Thymus (tissue), 11 donors: ENCODE measurements around the gene FAM83C. TPM values are rescaled to one million over a fixed set of nuclear protein-coding genes. Genes with fewer than 3 reads are reported as not detected.

ENCODE experiments used
- DNase-seq, 9 donors: peaks; one replicate each; pipeline ENCODE4 v3.0.0-alpha.2; 2013; ENCODE audit warnings: low spot score in 9 of 9, low read depth in 6 of 9, missing footprints in 1 of 9
- H3K27ac ChIP-seq, 2 donors: one replicate each; pipeline ENCODE4 v1.5.1; 2013; ENCODE audit warnings: control low read depth in 1 of 2, low read depth in 1 of 2, low read length in 1 of 2, mild to moderate bottlenecking in 1 of 2, moderate library complexity in 1 of 2
- H3K27me3 ChIP-seq, 2 donors: one replicate each; pipeline ENCODE4 v1.5.1; 2013; ENCODE audit warnings: low read length in 1 of 2; ENCODE audit not compliant: control insufficient read depth in 2 of 2, insufficient read depth in 1 of 2
- H3K36me3 ChIP-seq, 2 donors: one replicate each; pipeline ENCODE4 v1.5.1; 2013; ENCODE audit warnings: low read length in 1 of 2, mild to moderate bottlenecking in 1 of 2, moderate library complexity in 1 of 2; ENCODE audit not compliant: control insufficient read depth in 2 of 2, insufficient read depth in 2 of 2
- H3K4me1 ChIP-seq, 2 donors: one replicate each; pipeline ENCODE4 v1.5.1; 2013; ENCODE audit warnings: low read length in 2 of 2; ENCODE audit not compliant: control insufficient read depth in 2 of 2, insufficient read depth in 2 of 2
- H3K4me3 ChIP-seq, 2 donors: one replicate each; pipeline ENCODE4 v1.5.1; 2013; ENCODE audit warnings: low read length in 2 of 2, control low read depth in 1 of 2, mild to moderate bottlenecking in 1 of 2
- H3K9me3 ChIP-seq, 2 donors: one replicate each; pipeline ENCODE4 v1.5.1; 2013; ENCODE audit warnings: low read length in 1 of 2, mild to moderate bottlenecking in 1 of 2; ENCODE audit not compliant: control insufficient read depth in 2 of 2, insufficient read depth in 1 of 2
- WGBS: extraction: QIAGEN DNeasy Blood & Tissue Kit; methylation state at CpG from one replicate; pipeline ENCODE4 v1.1.7; 2013; 5-methylcytosine and 5-hydroxymethylcytosine counted together
- polyA plus RNA-seq: library from polyadenylated mRNA; stranded (reverse); fragments of 200-250 nt; gene quantifications from one replicate; pipeline ENCODE4 v1.2.3, GENCODE V29; 2013
- total RNA-seq: library from RNA; stranded (reverse); fragments of 120-200 nt; gene quantifications from one replicate; pipeline ENCODE4 v1.2.4, GENCODE V29; 2013
- donor health status: healthy.

FAM83C gene
- total and polyA plus RNA-seq, 2 donors, result under 0.01 to 0.14 TPM

GRCh38 chr20:35274172-35275092 is 17.8 kb downstream of the FAM83C start:
- H3K27me3 ChIP-seq, result no peaks in the 10 kb centered on the region
- H3K4me1 ChIP-seq, result peaks cover 4 to 14% of the 10 kb centered on the region in 2 donors
- H3K36me3 ChIP-seq, result peaks cover 28 to 30% of the 10 kb centered on the region in 2 donors
- DNase-seq, result no peak
- H3K27ac ChIP-seq, result no peak overlapping the region
- no peaks in the 10 kb centered on the region for H3K9me3 ChIP-seq
- H3K4me3 ChIP-seq, result no peak overlapping the region
- WGBS, result 98% methylated on average over 24 of the region's 24 CpGs

GRCh38 chr20:35273449-35274171 is 18.6 kb downstream of the FAM83C start:
- no peak overlapping the region for H3K27ac ChIP-seq
- WGBS, result 95% methylated on average over 13 of the region's 13 CpGs
- H3K36me3 ChIP-seq, result peaks cover 20 to 22% of the 10 kb centered on the region in 2 donors
- no peaks in the 10 kb centered on the region for H3K9me3 ChIP-seq
- no peaks in the 10 kb centered on the region for H3K27me3 ChIP-seq
- H3K4me1 ChIP-seq, result peaks cover 4 to 14% of the 10 kb centered on the region in 2 donors
- no peak for DNase-seq
- H3K4me3 ChIP-seq, result no peak overlapping the region

GRCh38 chr20:35271904-35272303 is 20.3 kb downstream of the FAM83C start:
- Histone ChIP-seq H3K36me3 (peaks cover 22 to 30% of the 10 kb centered on the region in 2 donors), H3K27me3 (no peaks in the 10 kb centered on the region), H3K4me1 (peaks cover 4 to 6% of the 10 kb centered on the region in 2 donors), H3K9me3 (no peaks in the 10 kb centered on the region), H3K4me3 (no peak overlapping the region), H3K27ac (no peak overlapping the region)
- 96% methylated on average over 7 of the region's 7 CpGs for WGBS
- no peak for DNase-seq

GRCh38 chr20:35271073-35271882 is 20.9 kb downstream of the FAM83C start:
- no peaks in the 10 kb centered on the region for H3K9me3 ChIP-seq
- no peak overlapping the region for H3K4me3 ChIP-seq
- no peak for DNase-seq
- no peak overlapping the region for H3K27ac ChIP-seq
- H3K27me3 ChIP-seq, result no peaks in the 10 kb centered on the region
- peaks cover 22 to 30% of the 10 kb centered on the region in 2 donors for H3K36me3 ChIP-seq
- peaks cover 0 to 2% of the 10 kb centered on the region in 2 donors for H3K4me1 ChIP-seq
- WGBS, result 95% methylated on average over 20 of the region's 20 CpGs

- DNase-seq, result no peak
- Histone ChIP-seq H3K27ac (no peak overlapping the region), H3K36me3 (peaks cover 18 to 28% of the 10 kb centered on the region in 2 donors), H3K9me3 (no peaks in the 10 kb centered on the region), H3K4me3 (no peak overlapping the region), H3K27me3 (no peaks in the 10 kb centered on the region), H3K4me1 (peaks cover 0 to 2% of the 10 kb centered on the region in 2 donors)
- WGBS, result 97% methylated on average over 19 of the region's 19 CpGs
These were observed 22.0 kb downstream of the FAM83C start for GRCh38 chr20:35270021-35270902.

- H3K36me3 ChIP-seq, result peaks cover 12 to 18% of the 10 kb centered on the region in 2 donors
- peaks cover 0 to 2% of the 10 kb centered on the region in 2 donors for H3K4me1 ChIP-seq
- H3K4me3 ChIP-seq, result no peak overlapping the region
- H3K27me3 ChIP-seq, result no peaks in the 10 kb centered on the region
- 88% methylated on average over 14 of the region's 14 CpGs for WGBS
- no peak overlapping the region for H3K27ac ChIP-seq
- no peaks in the 10 kb centered on the region for H3K9me3 ChIP-seq
- DNase-seq, result peak in 2 of 9 donors; percentile 33 to 44
These were observed 23.0 kb downstream of the FAM83C start for GRCh38 chr20:35269055-35269781.

- H3K4me1 ChIP-seq, result peaks cover 0 to 2% of the 10 kb centered on the region in 2 donors
- WGBS, result 98% methylated on average over 16 of the region's 16 CpGs
- no peak overlapping the region for H3K4me3 ChIP-seq
- no peak for DNase-seq
- H3K27me3 ChIP-seq, result no peaks in the 10 kb centered on the region
- no peaks in the 10 kb centered on the region for H3K9me3 ChIP-seq
- peaks cover 9 to 21% of the 10 kb centered on the region in 2 donors for H3K36me3 ChIP-seq
- no peak overlapping the region for H3K27ac ChIP-seq
These were observed 25.1 kb downstream of the FAM83C start for GRCh38 chr20:35267092-35267491.
